DMS79 (cell line): Measurements from ENCODE around the gene BCL11A.
A peak's percentile ranks its signal among the peaks of the same experiment; 100 is the strongest.

ENCODE experiments used
- DNase-seq: peaks from one replicate; lab custom pipeline; 2025; lab: John Stamatoyannopoulos, UW

BCL11A gene

GRCh38 chr2:60505880-60506260, 47.6 kb downstream of the BCL11A start:
- no peak for DNase-seq

GRCh38 chr2:60505240-60505879, 48.1 kb downstream of the BCL11A start:
- no peak for DNase-seq

- DNase-seq, result no peak
Measured at GRCh38 chr2:60504049-60504448, 49.4 kb downstream of the BCL11A start.

- DNase-seq, result no peak
Measured at GRCh38 chr2:60502144-60502543, 51.3 kb downstream of the BCL11A start.

GRCh38 chr2:60500861-60501260, 52.6 kb downstream of the BCL11A start:
- DNase-seq, result no peak

GRCh38 chr2:60499651-60500265, 53.7 kb downstream of the BCL11A start:
- peak; percentile 13 for DNase-seq

GRCh38 chr2:60498816-60499429, 54.5 kb downstream of the BCL11A start:
- DNase-seq, result no peak

GRCh38 chr2:60498127-60498815, 55.2 kb downstream of the BCL11A start:
- DNase-seq, result no peak

- no peak for DNase-seq
Measured at GRCh38 chr2:60497500-60497899, 56.0 kb downstream of the BCL11A start.

- no peak for DNase-seq
Measured at GRCh38 chr2:60496956-60497355, 56.5 kb downstream of the BCL11A start.

- DNase-seq, result no peak
Measured at GRCh38 chr2:60496475-60496874, 57.0 kb downstream of the BCL11A start.

- DNase-seq, result no peak
Measured at GRCh38 chr2:60495041-60495625, 58.3 kb downstream of the BCL11A start.

GRCh38 chr2:60493804-60494387, 59.6 kb downstream of the BCL11A start:
- no peak for DNase-seq

GRCh38 chr2:60492548-60492947, 60.9 kb downstream of the BCL11A start:
- DNase-seq, result no peak

- no peak for DNase-seq
Measured at GRCh38 chr2:60490848-60491247, 62.6 kb downstream of the BCL11A start.

- no peak for DNase-seq
Measured at GRCh38 chr2:60490441-60490840, 63.0 kb downstream of the BCL11A start.

- no peak for DNase-seq
Measured at GRCh38 chr2:60489289-60489688, 64.2 kb downstream of the BCL11A start.

GRCh38 chr2:60488291-60488690, 65.2 kb downstream of the BCL11A start:
- DNase-seq, result no peak

GRCh38 chr2:60487174-60487573, 66.3 kb downstream of the BCL11A start:
- DNase-seq, result no peak

- DNase-seq, result no peak
Measured at GRCh38 chr2:60486551-60486950, 66.9 kb downstream of the BCL11A start.

- no peak for DNase-seq
Measured at GRCh38 chr2:60486067-60486466, 67.4 kb downstream of the BCL11A start.

- DNase-seq, result no peak
Measured at GRCh38 chr2:60485550-60485949, 67.9 kb downstream of the BCL11A start.
